OCI-LY1 (cell line): ENCODE data around the gene INPP5A.

ENCODE experiments used
- H2AFZ ChIP-seq: fragments of 200-600 bp; sonication (generic), shearing (Covaris generic); 2 replicates; pipeline ENCODE4 v1.6.0; 2014; ENCODE audit warnings: antibody characterized with exemption, mild to moderate bottlenecking, low read length
- H3F3A ChIP-seq: fragments of 200-600 bp; sonication (generic), shearing (Covaris generic); 2 replicates; pipeline ENCODE4 v1.6.0; 2014; ENCODE audit warnings: mild to moderate bottlenecking, antibody characterized with exemption, low read length, moderate library complexity; ENCODE audit not compliant: insufficient read depth
- H3K27ac ChIP-seq: fragments of 200-600 bp; sonication (generic); 2 replicates; pipeline ENCODE4 v1.5.1; 2014; ENCODE audit warnings: low read length, mixed run types, mild to moderate bottlenecking, low read depth; ENCODE audit not compliant: poor library complexity, severe bottlenecking
- H3K27me3 ChIP-seq: fragments of 200-600 bp; sonication (generic); 2 replicates; pipeline ENCODE4 v1.6.0; 2014; ENCODE audit warnings: antibody characterized with exemption, mild to moderate bottlenecking, low read length, moderate library complexity; ENCODE audit not compliant: insufficient read depth
- H3K36me3 ChIP-seq: fragments of 200-600 bp; sonication (generic); 2 replicates; pipeline ENCODE4 v1.6.1; 2014; ENCODE audit warnings: mild to moderate bottlenecking, antibody characterized with exemption, low read length, moderate library complexity, mixed read lengths; ENCODE audit not compliant: insufficient read depth
- H3K4me1 ChIP-seq: fragments of 200-600 bp; sonication (generic); 2 replicates; pipeline ENCODE4 v1.5.1; 2014; ENCODE audit warnings: mild to moderate bottlenecking, low read length, moderate library complexity; ENCODE audit not compliant: insufficient read depth, severe bottlenecking
- H3K4me2 ChIP-seq: fragments of 200-600 bp; sonication (generic), shearing (Covaris generic); 2 replicates; pipeline ENCODE4 v1.6.1; 2014; ENCODE audit warnings: low read length
- H3K4me3 ChIP-seq: fragments of 200-600 bp; sonication (generic); 2 replicates; pipeline ENCODE4 v1.5.1; 2014; ENCODE audit warnings: low read length, low read depth, mild to moderate bottlenecking, mixed read lengths; ENCODE audit not compliant: poor library complexity, severe bottlenecking
- H3K79me2 ChIP-seq: fragments of 200-600 bp; shearing (Covaris generic); 2 replicates; pipeline ENCODE4 v1.6.1; 2016; ENCODE audit warnings: mixed run types, low read length, mixed read lengths; ENCODE audit not compliant: insufficient read depth
- H3K9ac ChIP-seq: fragments of 200-600 bp; sonication (generic), shearing (Covaris generic); 2 replicates; pipeline ENCODE4 v1.6.1; 2014; ENCODE audit warnings: mild to moderate bottlenecking, low read length, mixed read lengths
- H3K9me2 ChIP-seq: fragments of 200-600 bp; sonication (generic), shearing (Covaris generic); 2 replicates; pipeline ENCODE4 v1.6.1; 2014; ENCODE audit warnings: low read depth, mild to moderate bottlenecking, low read length, mixed read lengths
- H3K9me3 ChIP-seq: fragments of 200-600 bp; shearing (Covaris generic); 2 replicates; pipeline ENCODE4 v1.6.1; 2014; ENCODE audit warnings: low read length, mixed read lengths
- H4K20me1 ChIP-seq: fragments of 200-600 bp; sonication (generic), shearing (Covaris generic); 2 replicates; pipeline ENCODE4 v1.6.0; 2016; ENCODE audit warnings: mild to moderate bottlenecking, low read length; ENCODE audit not compliant: insufficient read depth
- EZH2 ChIP-seq: fragments of 200-600 bp; sonication (generic), shearing (Covaris generic); IDR thresholded peaks from 2 replicates; pipeline ENCODE4 v1.8.0; 2017; ENCODE audit warnings: borderline replicate concordance, mixed run types, mild to moderate bottlenecking, antibody characterized with exemption, low read length, moderate library complexity, mixed read lengths
- TF ChIP-seq, protein P1 (sequence below): fragments of 200-600 bp; sonication (generic), shearing (Covaris generic); IDR thresholded peaks from 2 replicates; pipeline ENCODE4 v1.5.1; 2017; ENCODE audit warnings: mild to moderate bottlenecking, antibody characterized with exemption, low read length, moderate library complexity, mixed read lengths

The INPP5A gene

GRCh38 chr10:132554053-132554990 is 16.7 kb downstream of the INPP5A start:
- no peak overlapping the region for H3K4me2 ChIP-seq
- H3K4me1 ChIP-seq = no peaks in the 10 kb centered on the region
- TF ChIP-seq EZH2 = no peak
- TF ChIP-seq, protein P1, sequence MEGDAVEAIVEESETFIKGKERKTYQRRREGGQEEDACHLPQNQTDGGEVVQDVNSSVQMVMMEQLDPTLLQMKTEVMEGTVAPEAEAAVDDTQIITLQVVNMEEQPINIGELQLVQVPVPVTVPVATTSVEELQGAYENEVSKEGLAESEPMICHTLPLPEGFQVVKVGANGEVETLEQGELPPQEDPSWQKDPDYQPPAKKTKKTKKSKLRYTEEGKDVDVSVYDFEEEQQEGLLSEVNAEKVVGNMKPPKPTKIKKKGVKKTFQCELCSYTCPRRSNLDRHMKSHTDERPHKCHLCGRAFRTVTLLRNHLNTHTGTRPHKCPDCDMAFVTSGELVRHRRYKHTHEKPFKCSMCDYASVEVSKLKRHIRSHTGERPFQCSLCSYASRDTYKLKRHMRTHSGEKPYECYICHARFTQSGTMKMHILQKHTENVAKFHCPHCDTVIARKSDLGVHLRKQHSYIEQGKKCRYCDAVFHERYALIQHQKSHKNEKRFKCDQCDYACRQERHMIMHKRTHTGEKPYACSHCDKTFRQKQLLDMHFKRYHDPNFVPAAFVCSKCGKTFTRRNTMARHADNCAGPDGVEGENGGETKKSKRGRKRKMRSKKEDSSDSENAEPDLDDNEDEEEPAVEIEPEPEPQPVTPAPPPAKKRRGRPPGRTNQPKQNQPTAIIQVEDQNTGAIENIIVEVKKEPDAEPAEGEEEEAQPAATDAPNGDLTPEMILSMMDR = no peak
- no peaks in the 10 kb centered on the region for H3K9me3 ChIP-seq
- no peaks in the 10 kb centered on the region for H3F3A ChIP-seq
- no peaks in the 10 kb centered on the region for H3K27me3 ChIP-seq
- H2AFZ ChIP-seq = no peak overlapping the region
- H3K27ac ChIP-seq = no peak overlapping the region
- H4K20me1 ChIP-seq = no peaks in the 10 kb centered on the region
- H3K79me2 ChIP-seq = no peaks in the 10 kb centered on the region
- H3K4me3 ChIP-seq = no peak overlapping the region
- H3K9me2 ChIP-seq = no peaks in the 10 kb centered on the region
- no peak overlapping the region for H3K9ac ChIP-seq
- no peaks in the 10 kb centered on the region for H3K36me3 ChIP-seq

- Histone ChIP-seq H3K9ac (no peak overlapping the region), H3K4me3 (no peak overlapping the region), H3K27me3 (no peaks in the 10 kb centered on the region), H3K4me2 (no peak overlapping the region), H4K20me1 (no peaks in the 10 kb centered on the region), H3K9me2 (no peaks in the 10 kb centered on the region), H3K79me2 (no peaks in the 10 kb centered on the region), H3K9me3 (no peaks in the 10 kb centered on the region), H3K4me1 (no peaks in the 10 kb centered on the region), H3K36me3 (no peaks in the 10 kb centered on the region), H3F3A (no peaks in the 10 kb centered on the region), H2AFZ (no peak overlapping the region), H3K27ac (no peak overlapping the region)
- no peak for TF ChIP-seq EZH2
- TF ChIP-seq, protein P1 = no peak
Measured at GRCh38 chr10:132554991-132555647, 17.5 kb downstream of the INPP5A start.

DNA sequence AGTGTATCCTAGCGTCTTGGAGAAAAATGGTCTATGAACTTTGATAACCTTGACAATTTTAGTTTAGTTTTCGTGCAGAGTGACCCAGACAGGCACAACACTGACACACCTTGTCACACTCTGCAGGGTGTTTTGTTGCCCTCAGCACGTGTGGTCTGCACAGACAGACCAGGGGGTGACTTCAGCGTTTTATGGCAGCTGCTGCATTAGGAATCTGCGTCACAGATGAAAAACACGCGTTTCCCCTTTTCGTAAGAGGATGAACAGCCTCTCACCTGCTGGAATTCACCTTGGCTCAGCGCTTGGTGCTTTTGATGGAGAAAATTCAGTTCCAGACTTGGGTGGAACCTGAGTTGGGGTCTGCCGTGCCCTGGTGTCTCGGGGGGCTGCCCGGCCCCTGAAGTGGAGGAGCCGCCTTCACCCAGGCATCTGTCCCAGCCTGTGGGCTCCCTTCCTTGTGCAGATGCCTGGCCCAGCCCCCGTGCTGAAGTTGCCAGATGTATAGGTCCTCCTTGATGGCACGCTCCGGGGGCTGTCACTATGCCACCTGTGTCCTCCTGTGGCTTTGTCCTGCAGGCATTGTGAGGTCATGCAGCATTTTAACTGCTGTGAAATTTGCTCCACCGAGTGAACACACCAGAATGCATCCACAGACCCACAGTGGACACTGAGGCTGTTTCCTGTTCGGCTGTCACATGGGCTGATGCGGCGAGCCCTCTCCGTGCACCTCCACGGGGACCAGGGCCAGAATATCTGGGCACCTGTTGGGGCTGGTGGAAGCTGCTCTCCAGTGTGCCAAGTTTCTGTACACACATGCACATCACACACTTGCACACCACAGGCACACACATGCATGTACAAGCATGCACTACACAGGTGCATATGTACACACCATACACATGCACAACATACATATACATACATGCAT is 18.3 kb downstream of the INPP5A start:
- H3K27me3 ChIP-seq = no peaks in the 10 kb centered on the region
- H3K4me3 ChIP-seq = no peak overlapping the region
- no peaks in the 10 kb centered on the region for H4K20me1 ChIP-seq
- no peak overlapping the region for H3K4me2 ChIP-seq
- H3F3A ChIP-seq = no peaks in the 10 kb centered on the region
- no peaks in the 10 kb centered on the region for H3K9me3 ChIP-seq
- H3K9me2 ChIP-seq = no peaks in the 10 kb centered on the region
- no peaks in the 10 kb centered on the region for H3K79me2 ChIP-seq
- H2AFZ ChIP-seq = no peak overlapping the region
- H3K36me3 ChIP-seq = no peaks in the 10 kb centered on the region
- H3K4me1 ChIP-seq = no peaks in the 10 kb centered on the region
- no peak overlapping the region for H3K27ac ChIP-seq
- no peak overlapping the region for H3K9ac ChIP-seq
- no peak for TF ChIP-seq EZH2
- TF ChIP-seq, protein P1 = no peak
